ENCODE measurements around the gene WDR37.

DNA sequence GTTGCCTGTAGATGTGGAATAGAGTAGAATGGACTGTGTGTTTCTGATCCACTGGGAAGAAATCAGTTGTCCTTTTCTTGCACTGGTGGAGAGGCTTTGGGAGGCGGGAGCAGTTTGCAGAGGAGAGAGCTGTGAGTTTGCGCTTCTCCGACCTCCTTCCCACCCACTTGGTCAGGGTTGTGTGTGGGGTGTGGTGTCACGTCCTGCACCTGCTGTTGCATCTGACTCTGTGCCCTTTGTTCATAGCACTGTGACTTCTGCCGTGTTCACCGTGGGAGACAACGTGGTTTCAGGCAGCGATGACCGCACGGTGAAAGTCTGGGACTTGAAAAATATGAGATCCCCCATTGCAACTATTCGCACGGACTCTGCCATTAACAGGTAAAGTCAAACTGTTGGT is 67.8 kb downstream of the WDR37 start:
- TF ChIP-seq ZNF24 (tag by site-specific recombination; IDR thresholded peaks at IDR 0.05) (no peak), KLF1 (tag by site-specific recombination; IDR thresholded peaks at IDR 0.05) (no peak), ZNF664 (tag by site-specific recombination; IDR thresholded peaks at IDR 0.05) (no peak), ZNF549 (tag by site-specific recombination; IDR thresholded peaks at IDR 0.05) (no peak), SALL2 (tag by site-specific recombination; IDR thresholded peaks at IDR 0.05; ENCODE audit: borderline replicate concordance) (no peak), ZNF624 (tag by site-specific recombination; IDR thresholded peaks at IDR 0.05) (no peak), ZNF146 (tag by site-specific recombination; IDR thresholded peaks at IDR 0.05) (no peak), ZFP3 (tag by site-specific recombination; IDR thresholded peaks at IDR 0.05; ENCODE audit: low read depth) (no peak)
- TF ChIP-seq, protein P1, sequence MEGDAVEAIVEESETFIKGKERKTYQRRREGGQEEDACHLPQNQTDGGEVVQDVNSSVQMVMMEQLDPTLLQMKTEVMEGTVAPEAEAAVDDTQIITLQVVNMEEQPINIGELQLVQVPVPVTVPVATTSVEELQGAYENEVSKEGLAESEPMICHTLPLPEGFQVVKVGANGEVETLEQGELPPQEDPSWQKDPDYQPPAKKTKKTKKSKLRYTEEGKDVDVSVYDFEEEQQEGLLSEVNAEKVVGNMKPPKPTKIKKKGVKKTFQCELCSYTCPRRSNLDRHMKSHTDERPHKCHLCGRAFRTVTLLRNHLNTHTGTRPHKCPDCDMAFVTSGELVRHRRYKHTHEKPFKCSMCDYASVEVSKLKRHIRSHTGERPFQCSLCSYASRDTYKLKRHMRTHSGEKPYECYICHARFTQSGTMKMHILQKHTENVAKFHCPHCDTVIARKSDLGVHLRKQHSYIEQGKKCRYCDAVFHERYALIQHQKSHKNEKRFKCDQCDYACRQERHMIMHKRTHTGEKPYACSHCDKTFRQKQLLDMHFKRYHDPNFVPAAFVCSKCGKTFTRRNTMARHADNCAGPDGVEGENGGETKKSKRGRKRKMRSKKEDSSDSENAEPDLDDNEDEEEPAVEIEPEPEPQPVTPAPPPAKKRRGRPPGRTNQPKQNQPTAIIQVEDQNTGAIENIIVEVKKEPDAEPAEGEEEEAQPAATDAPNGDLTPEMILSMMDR (tag by site-specific recombination; IDR thresholded peaks at IDR 0.05) = no peak
- TF ChIP-seq, protein P2, sequence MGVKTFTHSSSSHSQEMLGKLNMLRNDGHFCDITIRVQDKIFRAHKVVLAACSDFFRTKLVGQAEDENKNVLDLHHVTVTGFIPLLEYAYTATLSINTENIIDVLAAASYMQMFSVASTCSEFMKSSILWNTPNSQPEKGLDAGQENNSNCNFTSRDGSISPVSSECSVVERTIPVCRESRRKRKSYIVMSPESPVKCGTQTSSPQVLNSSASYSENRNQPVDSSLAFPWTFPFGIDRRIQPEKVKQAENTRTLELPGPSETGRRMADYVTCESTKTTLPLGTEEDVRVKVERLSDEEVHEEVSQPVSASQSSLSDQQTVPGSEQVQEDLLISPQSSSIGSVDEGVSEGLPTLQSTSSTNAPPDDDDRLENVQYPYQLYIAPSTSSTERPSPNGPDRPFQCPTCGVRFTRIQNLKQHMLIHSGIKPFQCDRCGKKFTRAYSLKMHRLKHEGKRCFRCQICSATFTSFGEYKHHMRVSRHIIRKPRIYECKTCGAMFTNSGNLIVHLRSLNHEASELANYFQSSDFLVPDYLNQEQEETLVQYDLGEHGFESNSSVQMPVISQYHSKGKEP (tag by site-specific recombination; IDR thresholded peaks at IDR 0.05) = no peak
- TF ChIP-seq, protein P3, sequence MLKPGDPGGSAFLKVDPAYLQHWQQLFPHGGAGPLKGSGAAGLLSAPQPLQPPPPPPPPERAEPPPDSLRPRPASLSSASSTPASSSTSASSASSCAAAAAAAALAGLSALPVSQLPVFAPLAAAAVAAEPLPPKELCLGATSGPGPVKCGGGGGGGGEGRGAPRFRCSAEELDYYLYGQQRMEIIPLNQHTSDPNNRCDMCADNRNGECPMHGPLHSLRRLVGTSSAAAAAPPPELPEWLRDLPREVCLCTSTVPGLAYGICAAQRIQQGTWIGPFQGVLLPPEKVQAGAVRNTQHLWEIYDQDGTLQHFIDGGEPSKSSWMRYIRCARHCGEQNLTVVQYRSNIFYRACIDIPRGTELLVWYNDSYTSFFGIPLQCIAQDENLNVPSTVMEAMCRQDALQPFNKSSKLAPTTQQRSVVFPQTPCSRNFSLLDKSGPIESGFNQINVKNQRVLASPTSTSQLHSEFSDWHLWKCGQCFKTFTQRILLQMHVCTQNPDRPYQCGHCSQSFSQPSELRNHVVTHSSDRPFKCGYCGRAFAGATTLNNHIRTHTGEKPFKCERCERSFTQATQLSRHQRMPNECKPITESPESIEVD (tag by site-specific recombination; IDR thresholded peaks at IDR 0.05) = no peak

Data from HEK293 (cell line).